ENCODE measurements around the gene CARS1.

CARS1 gene

GRCh38 chr11:3101921-3102640, 44.9 kb upstream of the CARS1 start:
- H3K27me3 ChIP-seq (ENCODE audit: control insufficient read depth, low read length), result no peaks in the 10 kb centered on the region
- H3K9me3 ChIP-seq (ENCODE audit: control insufficient read depth, insufficient read depth, low read length), result no peaks in the 10 kb centered on the region
- H3K36me3 ChIP-seq (ENCODE audit: control insufficient read depth, low read length), result no peaks in the 10 kb centered on the region
- H3K9me2 ChIP-seq (replicated peaks; ENCODE audit: control insufficient read depth, low read length), result no peaks in the 10 kb centered on the region
- TF ChIP-seq EZH2phosphoT487 (IDR thresholded peaks at IDR 0.05; ENCODE audit: borderline replicate concordance, low read length), result no peak
- TF ChIP-seq, protein P1, sequence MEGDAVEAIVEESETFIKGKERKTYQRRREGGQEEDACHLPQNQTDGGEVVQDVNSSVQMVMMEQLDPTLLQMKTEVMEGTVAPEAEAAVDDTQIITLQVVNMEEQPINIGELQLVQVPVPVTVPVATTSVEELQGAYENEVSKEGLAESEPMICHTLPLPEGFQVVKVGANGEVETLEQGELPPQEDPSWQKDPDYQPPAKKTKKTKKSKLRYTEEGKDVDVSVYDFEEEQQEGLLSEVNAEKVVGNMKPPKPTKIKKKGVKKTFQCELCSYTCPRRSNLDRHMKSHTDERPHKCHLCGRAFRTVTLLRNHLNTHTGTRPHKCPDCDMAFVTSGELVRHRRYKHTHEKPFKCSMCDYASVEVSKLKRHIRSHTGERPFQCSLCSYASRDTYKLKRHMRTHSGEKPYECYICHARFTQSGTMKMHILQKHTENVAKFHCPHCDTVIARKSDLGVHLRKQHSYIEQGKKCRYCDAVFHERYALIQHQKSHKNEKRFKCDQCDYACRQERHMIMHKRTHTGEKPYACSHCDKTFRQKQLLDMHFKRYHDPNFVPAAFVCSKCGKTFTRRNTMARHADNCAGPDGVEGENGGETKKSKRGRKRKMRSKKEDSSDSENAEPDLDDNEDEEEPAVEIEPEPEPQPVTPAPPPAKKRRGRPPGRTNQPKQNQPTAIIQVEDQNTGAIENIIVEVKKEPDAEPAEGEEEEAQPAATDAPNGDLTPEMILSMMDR (IDR thresholded peaks at IDR 0.05; ENCODE audit: low read depth, low read length, poor library complexity, severe bottlenecking), result no peak
- H3K4me1 ChIP-seq (ENCODE audit: control insufficient read depth, low read length), result no peaks in the 10 kb centered on the region
- no peaks in the 10 kb centered on the region for H3K79me2 ChIP-seq (ENCODE audit: control insufficient read depth, low read length)
- H3K4me2 ChIP-seq (ENCODE audit: low read length), result no peak overlapping the region
- no peak overlapping the region for H3K4me3 ChIP-seq (ENCODE audit: low read length)
- no peaks in the 10 kb centered on the region for H4K20me1 ChIP-seq (ENCODE audit: control insufficient read depth, insufficient read depth, low read depth, low read length)
- H3F3A ChIP-seq (ENCODE audit: control insufficient read depth, insufficient read depth), result no peaks in the 10 kb centered on the region
- no peak overlapping the region for H3K27ac ChIP-seq (ENCODE audit: low read depth, low read length)

DNA sequence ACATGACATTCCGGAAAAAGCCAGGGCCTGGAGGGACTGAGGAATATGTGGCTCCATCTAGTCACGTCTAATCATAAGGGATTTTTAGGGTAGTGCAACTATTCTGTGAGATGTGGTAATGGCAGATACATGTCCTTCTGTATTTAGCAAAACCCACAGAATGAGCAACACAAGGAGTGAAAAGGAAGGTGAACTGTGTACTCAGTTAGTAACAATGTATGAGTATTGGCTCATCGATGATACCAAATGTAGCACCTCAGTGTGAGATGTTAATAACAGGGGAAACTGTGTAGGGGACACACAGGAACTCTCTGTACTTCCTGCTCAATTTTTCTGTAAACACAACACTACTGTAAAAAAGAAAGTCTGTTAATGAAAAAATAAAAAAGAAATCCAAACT, 42.0 kb upstream of the CARS1 start:
- TF ChIP-seq, protein P1 (IDR thresholded peaks at IDR 0.05; ENCODE audit: low read depth, low read length, poor library complexity, severe bottlenecking), result no peak
- no peak for TF ChIP-seq EZH2phosphoT487 (IDR thresholded peaks at IDR 0.05; ENCODE audit: borderline replicate concordance, low read length)
- H3K79me2 ChIP-seq (ENCODE audit: control insufficient read depth, low read length), result no peaks in the 10 kb centered on the region
- H3K27me3 ChIP-seq (ENCODE audit: control insufficient read depth, low read length), result no peaks in the 10 kb centered on the region
- no peaks in the 10 kb centered on the region for H3K36me3 ChIP-seq (ENCODE audit: control insufficient read depth, low read length)
- no peaks in the 10 kb centered on the region for H3K9me3 ChIP-seq (ENCODE audit: control insufficient read depth, insufficient read depth, low read length)
- no peak overlapping the region for H3K4me2 ChIP-seq (ENCODE audit: low read length)
- no peaks in the 10 kb centered on the region for H3K9me2 ChIP-seq (replicated peaks; ENCODE audit: control insufficient read depth, low read length)
- H3K4me3 ChIP-seq (ENCODE audit: low read length), result no peak overlapping the region
- no peaks in the 10 kb centered on the region for H3F3A ChIP-seq (ENCODE audit: control insufficient read depth, insufficient read depth)
- no peaks in the 10 kb centered on the region for H3K4me1 ChIP-seq (ENCODE audit: control insufficient read depth, low read length)
- no peak overlapping the region for H3K27ac ChIP-seq (ENCODE audit: low read depth, low read length)
- no peaks in the 10 kb centered on the region for H4K20me1 ChIP-seq (ENCODE audit: control insufficient read depth, insufficient read depth, low read depth, low read length)

GRCh38 chr11:3096909-3097530, 39.8 kb upstream of the CARS1 start:
- Histone ChIP-seq H3K4me1 (ENCODE audit: control insufficient read depth, low read length) (0 out of 2 replicates have a peak, but pooled peaks cover under 1% of the 10 kb centered on the region), H3K4me3 (ENCODE audit: low read length) (no peak overlapping the region), H3K27me3 (ENCODE audit: control insufficient read depth, low read length) (no peaks in the 10 kb centered on the region), H3K79me2 (ENCODE audit: control insufficient read depth, low read length) (no peaks in the 10 kb centered on the region), H3K9me3 (ENCODE audit: control insufficient read depth, insufficient read depth, low read length) (no peaks in the 10 kb centered on the region), H3K4me2 (ENCODE audit: low read length) (no peak overlapping the region), H3K9me2 (replicated peaks; ENCODE audit: control insufficient read depth, low read length) (no peaks in the 10 kb centered on the region), H4K20me1 (ENCODE audit: control insufficient read depth, insufficient read depth, low read depth, low read length) (no peaks in the 10 kb centered on the region), H3K27ac (ENCODE audit: low read depth, low read length) (no peak overlapping the region), H3K36me3 (ENCODE audit: control insufficient read depth, low read length) (no peaks in the 10 kb centered on the region), H3F3A (ENCODE audit: control insufficient read depth, insufficient read depth) (no peaks in the 10 kb centered on the region)
- TF ChIP-seq, protein P1 (IDR thresholded peaks at IDR 0.05; ENCODE audit: low read depth, low read length, poor library complexity, severe bottlenecking), result no peak
- no peak for TF ChIP-seq EZH2phosphoT487 (IDR thresholded peaks at IDR 0.05; ENCODE audit: borderline replicate concordance, low read length)

All from DOHH2 (cell line).